Mesendoderm (in vitro differentiated cells): ENCODE results near the gene GMDS.
A peak's percentile ranks its signal among the peaks of the same experiment; 100 is the strongest.

Experiments used
- DNase-seq: peaks from one replicate; pipeline ENCODE4 v3.0.0; 2013
- H2AK5ac ChIP-seq: 2 replicates; pipeline ENCODE4 v1.6.1; 2013; ENCODE audit warnings: low read length, inconsistent platforms
- H2BK120ac ChIP-seq: 2 replicates; pipeline ENCODE4 v1.6.1; 2013; ENCODE audit warnings: low read depth, mild to moderate bottlenecking, low read length, moderate library complexity, mixed read lengths
- H2BK15ac ChIP-seq: replicated peaks from 2 replicates; pipeline ENCODE4 v1.6.1; 2013; ENCODE audit warnings: low read depth, mild to moderate bottlenecking, moderate library complexity
- H2BK5ac ChIP-seq: 2 replicates; pipeline ENCODE4 v1.6.1; 2013; ENCODE audit warnings: low read length, inconsistent platforms
- H3K18ac ChIP-seq: 2 replicates; pipeline ENCODE4 v1.6.1; 2013; ENCODE audit warnings: mild to moderate bottlenecking, low read length, mixed read lengths
- H3K23ac ChIP-seq: one replicate; pipeline ENCODE4 v1.6.1; 2013; ENCODE audit warnings: low read length
- H3K27ac ChIP-seq: 2 replicates; pipeline ENCODE4 v1.5.1; 2013; ENCODE audit warnings: low read depth, mild to moderate bottlenecking, inconsistent platforms, low read length, moderate library complexity
- H3K27me3 ChIP-seq: 2 replicates; pipeline ENCODE4 v1.6.1; 2013; ENCODE audit warnings: low read length, control low read depth, mild to moderate bottlenecking, inconsistent platforms; ENCODE audit not compliant: insufficient read depth, poor library complexity
- H3K36me3 ChIP-seq: 2 replicates; pipeline ENCODE4 v1.6.1; 2013; ENCODE audit warnings: low read length, inconsistent platforms; ENCODE audit not compliant: control insufficient read depth, insufficient read depth
- H3K4ac ChIP-seq: one replicate; pipeline ENCODE4 v1.6.1; 2013; ENCODE audit warnings: low read depth, mild to moderate bottlenecking, low read length, moderate library complexity
- H3K4me1 ChIP-seq: 2 replicates; pipeline ENCODE4 v1.6.1; 2013; ENCODE audit warnings: low read depth, low read length, inconsistent platforms; ENCODE audit not compliant: control insufficient read depth
- H3K4me2 ChIP-seq: 2 replicates; pipeline ENCODE4 v1.6.1; 2013; ENCODE audit warnings: low read length
- H3K4me3 ChIP-seq: 2 replicates; pipeline ENCODE4 v1.5.1; 2013; ENCODE audit warnings: mild to moderate bottlenecking, low read length
- H3K56ac ChIP-seq: one replicate; pipeline ENCODE4 v1.6.1; 2013; ENCODE audit warnings: low read length
- H3K79me1 ChIP-seq: 2 replicates; pipeline ENCODE4 v1.6.1; 2013; ENCODE audit warnings: low read length, inconsistent platforms
- H3K79me2 ChIP-seq: 2 replicates; pipeline ENCODE4 v1.6.1; 2013; ENCODE audit warnings: mild to moderate bottlenecking, low read length; ENCODE audit not compliant: control insufficient read depth, insufficient read depth
- H3K9ac ChIP-seq: 2 replicates; pipeline ENCODE4 v1.6.1; 2013; ENCODE audit warnings: low read length, inconsistent platforms
- H4K5ac ChIP-seq: one replicate; pipeline ENCODE4 v1.6.1; 2013; ENCODE audit warnings: low read length
- H4K8ac ChIP-seq: one replicate; pipeline ENCODE4 v1.6.1; 2013; ENCODE audit warnings: low read depth, mild to moderate bottlenecking, control low read depth, low read length, moderate library complexity
- WGBS: extraction: QIAGEN DNeasy Blood & Tissue Kit; methylation state at CpG from one replicate; pipeline ENCODE4 v1.1.7; 2013; ENCODE audit warnings: low lambda C conversion rate, missing lambda C conversion rate; ENCODE audit not compliant: insufficient coverage; ENCODE audit errors: extremely low coverage; 5-methylcytosine and 5-hydroxymethylcytosine counted together

GMDS gene

DNA sequence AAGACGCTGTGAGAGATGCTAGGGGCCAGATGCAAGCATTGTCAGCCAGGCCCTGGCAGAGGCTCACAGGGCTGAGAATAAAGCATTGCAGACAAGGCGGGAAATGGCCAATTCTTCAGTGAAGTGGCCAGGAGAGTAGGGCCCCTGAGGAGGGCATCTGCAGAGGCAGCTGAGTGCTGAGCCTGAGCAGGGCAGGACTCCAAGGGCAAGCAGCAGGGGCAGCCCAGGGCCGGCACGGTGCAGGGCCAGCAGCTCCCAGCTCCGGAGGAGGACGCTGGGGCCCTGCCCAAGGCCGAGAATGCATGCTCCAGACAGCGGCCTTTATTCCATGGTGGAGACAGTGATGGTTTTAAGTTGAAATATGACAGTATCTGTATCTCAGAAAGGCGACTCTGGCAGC lies 330.2 kb downstream of the GMDS start:
- Histone ChIP-seq H4K8ac (no peak overlapping the region), H3K23ac (no peak overlapping the region), H3K4me2 (no peak overlapping the region), H3K56ac (no peak overlapping the region), H3K4ac (no peak overlapping the region), H3K79me2 (no peaks in the 10 kb centered on the region), H3K4me3 (no peak overlapping the region), H3K18ac (no peak overlapping the region), H2BK15ac (no peak overlapping the region), H2AK5ac (no peak overlapping the region), H3K27ac (no peak overlapping the region), H4K5ac (no peak overlapping the region), H3K4me1 (no peaks in the 10 kb centered on the region), H3K9ac (no peak overlapping the region), H3K27me3 (no peaks in the 10 kb centered on the region), H2BK5ac (no peak overlapping the region), H3K36me3 (no peaks in the 10 kb centered on the region), H2BK120ac (no peak overlapping the region), H3K79me1 (no peaks in the 10 kb centered on the region)
- no CpG with 5 or more reads among the region's 9 CpGs for WGBS
- DNase-seq, result no peak

DNA sequence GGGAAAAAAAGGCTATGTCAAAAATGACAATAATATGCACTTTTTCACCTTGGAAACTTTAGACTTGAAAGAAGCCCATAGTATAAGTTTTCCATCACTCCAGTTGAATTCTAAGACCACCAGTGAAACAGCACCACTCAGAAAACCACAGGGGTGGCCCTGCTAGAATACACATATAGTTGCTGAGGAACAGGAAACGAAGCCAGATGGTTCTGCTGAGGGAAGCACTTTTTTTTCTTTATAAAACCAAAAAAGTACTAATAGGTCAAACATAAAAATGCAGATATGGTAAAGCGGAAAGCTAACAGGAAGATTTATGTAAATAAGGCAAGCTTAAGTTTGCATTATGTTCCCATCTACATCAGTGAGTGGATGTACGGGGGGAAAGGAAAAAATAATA lies 331.8 kb downstream of the GMDS start:
- Histone ChIP-seq H2AK5ac (no peak overlapping the region), H3K23ac (no peak overlapping the region), H3K4me2 (no peak overlapping the region), H2BK120ac (no peak overlapping the region), H3K18ac (no peak overlapping the region), H4K8ac (no peak overlapping the region), H3K56ac (no peak overlapping the region), H3K4me3 (no peak overlapping the region), H3K27me3 (no peaks in the 10 kb centered on the region), H4K5ac (no peak overlapping the region), H3K79me1 (no peaks in the 10 kb centered on the region), H3K27ac (no peak overlapping the region), H2BK5ac (no peak overlapping the region), H3K9ac (no peak overlapping the region), H3K79me2 (no peaks in the 10 kb centered on the region), H2BK15ac (no peak overlapping the region), H3K36me3 (no peaks in the 10 kb centered on the region), H3K4me1 (no peaks in the 10 kb centered on the region), H3K4ac (no peak overlapping the region)
- WGBS, result no CpG with 5 or more reads among the region's 3 CpGs
- peak; percentile 31 for DNase-seq

DNA sequence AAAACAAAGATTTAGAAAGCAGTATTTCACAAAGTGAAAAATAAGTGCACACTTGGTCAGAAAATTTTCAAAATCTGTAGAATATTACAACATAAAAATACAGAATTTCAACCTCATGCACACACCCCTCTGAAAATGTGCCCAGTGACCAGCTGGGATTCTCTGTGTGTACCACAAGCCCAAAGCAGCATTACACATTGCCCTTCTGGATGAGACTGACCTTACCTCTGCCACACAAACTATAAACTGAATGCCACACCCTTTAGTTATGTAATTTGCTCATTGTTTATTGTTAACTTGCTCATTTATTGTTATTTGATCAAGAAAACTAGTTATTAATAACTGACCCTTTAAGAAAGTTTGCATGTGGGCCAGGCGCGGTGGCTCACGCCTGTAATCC lies 332.7 kb downstream of the GMDS start:
- Histone ChIP-seq H3K79me1 (no peaks in the 10 kb centered on the region), H3K4ac (no peak overlapping the region), H3K79me2 (no peaks in the 10 kb centered on the region), H3K27ac (no peak overlapping the region), H2BK5ac (no peak overlapping the region), H3K4me1 (no peaks in the 10 kb centered on the region), H3K4me3 (no peak overlapping the region), H2AK5ac (no peak overlapping the region), H4K8ac (no peak overlapping the region), H3K18ac (no peak overlapping the region), H2BK15ac (no peak overlapping the region), H2BK120ac (no peak overlapping the region), H3K9ac (no peak overlapping the region), H3K27me3 (no peaks in the 10 kb centered on the region), H3K56ac (no peak overlapping the region), H3K4me2 (no peak overlapping the region), H3K23ac (no peak overlapping the region), H3K36me3 (no peaks in the 10 kb centered on the region), H4K5ac (no peak overlapping the region)
- no CpG with 5 or more reads among the region's 3 CpGs for WGBS
- DNase-seq, result no peak

DNA sequence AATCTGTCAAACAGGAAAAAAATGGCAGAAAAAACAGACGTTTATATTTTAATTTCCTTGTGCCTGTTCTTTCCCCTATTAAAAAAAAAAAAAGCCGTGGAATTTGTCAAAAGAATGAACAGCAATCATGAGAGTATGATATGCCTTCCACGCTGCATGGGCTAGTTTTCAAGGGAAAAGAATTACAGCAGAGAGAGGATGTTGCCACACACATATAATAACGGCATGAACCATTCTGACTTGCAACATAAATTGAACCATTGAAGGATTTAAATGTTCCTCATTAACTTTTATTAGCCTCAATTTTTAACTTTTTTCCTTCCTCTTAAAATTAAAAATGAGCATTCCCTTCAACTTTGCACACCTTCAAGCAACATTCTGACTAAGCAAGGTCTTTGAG lies 333.9 kb downstream of the GMDS start:
- Histone ChIP-seq H4K5ac (no peak overlapping the region), H3K56ac (no peak overlapping the region), H2BK5ac (no peak overlapping the region), H3K23ac (no peak overlapping the region), H4K8ac (no peak overlapping the region), H3K4me1 (peaks cover 3% of the 10 kb centered on the region), H2AK5ac (no peak overlapping the region), H3K79me1 (no peaks in the 10 kb centered on the region), H3K9ac (no peak overlapping the region), H3K27ac (no peak overlapping the region), H3K36me3 (no peaks in the 10 kb centered on the region), H2BK15ac (no peak overlapping the region), H2BK120ac (no peak overlapping the region), H3K4me2 (no peak overlapping the region), H3K18ac (no peak overlapping the region), H3K27me3 (no peaks in the 10 kb centered on the region), H3K79me2 (no peaks in the 10 kb centered on the region), H3K4ac (no peak overlapping the region), H3K4me3 (no peak overlapping the region)
- WGBS, result no CpG with 5 or more reads among the region's 4 CpGs
- no peak for DNase-seq

DNA sequence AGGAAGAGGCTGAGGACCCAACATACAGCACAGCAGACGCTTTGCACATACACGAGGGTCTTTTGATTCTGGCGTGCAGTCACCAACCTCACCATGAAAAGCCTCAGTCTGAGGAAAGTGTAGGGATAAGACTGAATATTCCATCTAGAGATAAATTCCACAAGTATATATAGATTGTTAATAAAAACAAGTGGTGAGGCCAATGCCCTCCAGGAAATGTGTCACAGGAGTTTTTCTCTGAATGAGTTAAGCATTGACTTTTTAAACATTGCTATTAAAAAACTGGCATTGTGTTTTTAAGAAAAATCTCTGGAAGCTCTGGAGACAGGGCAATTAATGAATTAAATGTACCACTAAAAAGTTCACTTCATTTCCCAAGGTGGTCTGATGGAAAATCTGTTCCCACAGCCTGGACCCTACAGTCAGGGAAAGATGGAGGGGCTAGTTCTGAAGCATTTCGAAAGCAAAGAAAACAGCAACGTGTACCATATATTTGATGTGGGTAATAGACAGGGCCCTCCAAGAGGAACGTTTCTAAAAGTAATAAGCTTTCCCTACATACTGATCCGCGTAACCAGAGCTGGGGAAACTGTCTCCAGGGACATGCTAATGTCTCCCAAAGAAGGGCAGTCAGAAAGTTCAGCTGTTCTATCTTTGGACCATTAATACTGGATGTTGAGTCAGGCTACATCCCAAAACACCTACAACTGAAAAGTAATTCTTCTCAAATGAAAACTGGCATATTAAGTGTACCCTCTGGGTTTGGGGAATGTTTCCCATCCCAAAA lies 334.6 kb downstream of the GMDS start:
- no peaks in the 10 kb centered on the region for H3K27me3 ChIP-seq
- no peak overlapping the region for H3K27ac ChIP-seq
- H3K4me3 ChIP-seq, result no peak overlapping the region
- H3K23ac ChIP-seq, result no peak overlapping the region
- no peak for DNase-seq
- H2BK15ac ChIP-seq, result no peak overlapping the region
- H3K79me2 ChIP-seq, result no peaks in the 10 kb centered on the region
- no peaks in the 10 kb centered on the region for H3K36me3 ChIP-seq
- no peak overlapping the region for H2AK5ac ChIP-seq
- peaks cover 3% of the 10 kb centered on the region for H3K4me1 ChIP-seq
- no peaks in the 10 kb centered on the region for H3K79me1 ChIP-seq
- H2BK120ac ChIP-seq, result no peak overlapping the region
- no peak overlapping the region for H2BK5ac ChIP-seq
- H3K56ac ChIP-seq, result no peak overlapping the region
- H3K4ac ChIP-seq, result no peak overlapping the region
- no peak overlapping the region for H4K8ac ChIP-seq
- no peak overlapping the region for H3K18ac ChIP-seq
- no CpG with 5 or more reads among the region's 8 CpGs for whole genome bisulfite sequencing
- no peak overlapping the region for H3K9ac ChIP-seq
- H3K4me2 ChIP-seq, result no peak overlapping the region
- H4K5ac ChIP-seq, result no peak overlapping the region

DNA sequence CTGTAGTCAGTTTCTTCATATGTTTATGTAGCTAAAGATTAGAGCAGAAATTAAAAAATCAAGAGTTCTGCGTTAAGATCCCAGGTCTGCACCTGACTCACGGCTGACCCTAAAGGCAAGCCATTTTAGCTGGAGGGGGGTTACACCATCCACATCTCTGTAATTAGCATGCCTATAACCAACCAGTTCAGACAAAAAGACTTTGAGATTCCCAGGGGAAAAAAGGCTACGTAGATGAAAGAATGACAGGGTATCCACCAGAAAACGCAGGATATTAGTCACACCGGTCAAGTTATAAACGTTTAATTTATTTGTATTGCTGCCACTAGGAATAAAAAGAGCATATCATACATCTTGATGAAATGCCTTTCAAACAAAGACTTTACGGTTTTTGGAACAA lies 336.6 kb downstream of the GMDS start:
- Histone ChIP-seq H2AK5ac (no peak overlapping the region), H4K8ac (no peak overlapping the region), H3K27ac (no peak overlapping the region), H2BK5ac (no peak overlapping the region), H3K4ac (no peak overlapping the region), H3K27me3 (no peaks in the 10 kb centered on the region), H3K36me3 (no peaks in the 10 kb centered on the region), H3K4me2 (no peak overlapping the region), H4K5ac (no peak overlapping the region), H3K56ac (no peak overlapping the region), H3K4me3 (no peak overlapping the region), H3K4me1 (peaks cover 11% of the 10 kb centered on the region), H2BK120ac (no peak overlapping the region), H3K9ac (no peak overlapping the region), H3K18ac (no peak overlapping the region), H3K23ac (no peak overlapping the region), H3K79me1 (no peaks in the 10 kb centered on the region), H2BK15ac (no peak overlapping the region), H3K79me2 (no peaks in the 10 kb centered on the region)
- no CpG with 5 or more reads among the region's 7 CpGs for WGBS
- no peak for DNase-seq
